Stomach (tissue), 4 donors: ENCODE data around the gene TAF5.

Experiments used
- EP300 ChIP-seq: sonication (generic); formaldehyde crosslinking; IDR thresholded peaks from one replicate; pipeline ENCODE4 v1.6.1; 2017; ENCODE audit warnings: antibody characterized with exemption
- POLR2A ChIP-seq, 4 donors: fragments of 450-650 bp; IDR thresholded peaks; one replicate each; pipeline ENCODE4 v1.6.1; 2016; ENCODE audit warnings: antibody characterized with exemption in 4 of 4, control low read depth in 2 of 4, mild to moderate bottlenecking in 1 of 4, moderate library complexity in 1 of 4
- POLR2AphosphoS5 ChIP-seq, 3 donors: sonication (generic); formaldehyde crosslinking; IDR thresholded peaks; one replicate each; pipeline ENCODE4 v1.6.1; 2016; ENCODE audit warnings: antibody characterized with exemption in 3 of 3
- TF ChIP-seq, protein P1 (sequence below), 7 experiments: fragments of 450-650 bp in 4 of 7; fragments of 200-600 bp in 3 of 7; sonication (generic) in 3 of 7; IDR thresholded peaks; one replicate each; pipeline ENCODE4 v1.5.1; 2016 to 2019; ENCODE audit warnings: antibody characterized with exemption in 7 of 7, control low read depth in 2 of 7, mild to moderate bottlenecking in 1 of 7

DNA sequence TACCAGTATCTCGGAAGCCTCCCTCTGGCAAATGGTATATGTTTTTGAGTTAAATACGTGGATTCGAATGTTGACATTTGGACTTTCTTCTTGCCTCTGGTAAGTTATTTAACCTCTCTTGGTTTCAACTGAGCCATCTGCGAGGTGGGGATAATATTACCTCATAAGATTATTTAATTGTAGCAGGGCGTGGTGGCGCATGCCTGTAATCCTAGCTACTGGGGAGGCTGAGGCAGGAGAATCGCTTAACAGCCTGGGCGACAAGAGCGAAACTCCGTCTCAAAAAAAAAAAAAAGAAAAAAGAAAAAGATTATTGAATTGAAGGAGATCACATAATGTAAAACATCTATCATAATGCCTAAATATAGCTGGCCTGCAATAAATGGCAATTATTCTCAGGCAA lies 396 bp upstream of the TAF5 start:
- TF ChIP-seq POLR2AphosphoS5 (IDR thresholded peaks at IDR 0.05) (no peak), EP300 (no peak), POLR2A (IDR thresholded peaks at IDR 0.05) (no peak)
- TF ChIP-seq, protein P1, sequence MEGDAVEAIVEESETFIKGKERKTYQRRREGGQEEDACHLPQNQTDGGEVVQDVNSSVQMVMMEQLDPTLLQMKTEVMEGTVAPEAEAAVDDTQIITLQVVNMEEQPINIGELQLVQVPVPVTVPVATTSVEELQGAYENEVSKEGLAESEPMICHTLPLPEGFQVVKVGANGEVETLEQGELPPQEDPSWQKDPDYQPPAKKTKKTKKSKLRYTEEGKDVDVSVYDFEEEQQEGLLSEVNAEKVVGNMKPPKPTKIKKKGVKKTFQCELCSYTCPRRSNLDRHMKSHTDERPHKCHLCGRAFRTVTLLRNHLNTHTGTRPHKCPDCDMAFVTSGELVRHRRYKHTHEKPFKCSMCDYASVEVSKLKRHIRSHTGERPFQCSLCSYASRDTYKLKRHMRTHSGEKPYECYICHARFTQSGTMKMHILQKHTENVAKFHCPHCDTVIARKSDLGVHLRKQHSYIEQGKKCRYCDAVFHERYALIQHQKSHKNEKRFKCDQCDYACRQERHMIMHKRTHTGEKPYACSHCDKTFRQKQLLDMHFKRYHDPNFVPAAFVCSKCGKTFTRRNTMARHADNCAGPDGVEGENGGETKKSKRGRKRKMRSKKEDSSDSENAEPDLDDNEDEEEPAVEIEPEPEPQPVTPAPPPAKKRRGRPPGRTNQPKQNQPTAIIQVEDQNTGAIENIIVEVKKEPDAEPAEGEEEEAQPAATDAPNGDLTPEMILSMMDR (IDR thresholded peaks at IDR 0.05), result no peak
